Measurements from ENCODE around the gene ERH.

Gene ERH

DNA sequence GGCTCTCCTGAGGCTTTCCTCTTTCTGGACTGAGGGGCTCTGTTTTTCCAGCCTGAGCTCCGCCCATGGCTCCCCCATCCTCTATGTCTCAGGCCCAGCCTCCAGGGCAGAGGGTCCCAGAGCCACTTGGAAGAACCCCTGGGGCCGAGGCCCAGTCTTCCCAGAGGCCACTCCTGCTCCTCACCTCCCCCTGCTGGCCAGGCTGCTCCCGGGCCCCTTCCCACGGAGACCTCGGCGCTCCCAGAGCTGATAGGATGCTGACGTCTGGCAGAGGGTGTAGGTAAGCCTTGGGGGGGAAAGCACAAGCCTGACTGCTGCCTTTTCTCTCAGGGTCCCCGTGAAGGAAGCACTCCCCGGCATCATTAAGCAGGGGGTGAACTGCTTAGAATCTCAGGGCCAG lies 51.4 kb downstream of the ERH start:
- Histone ChIP-seq H3K9me3 (ENCODE audit: low read length) (no peaks in the 10 kb centered on the region), H2AFZ (ENCODE audit: low read depth, low read length) (no peak overlapping the region), H3K27me3 (ENCODE audit: insufficient read depth, low read length) (no peaks in the 10 kb centered on the region), H3K36me3 (ENCODE audit: insufficient read depth, low read length) (peaks cover 41% of the 10 kb centered on the region), H3K4me3 (ENCODE audit: low read length) (no peak overlapping the region), H3K4me1 (ENCODE audit: insufficient read depth, low read length) (no peaks in the 10 kb centered on the region)

DNA sequence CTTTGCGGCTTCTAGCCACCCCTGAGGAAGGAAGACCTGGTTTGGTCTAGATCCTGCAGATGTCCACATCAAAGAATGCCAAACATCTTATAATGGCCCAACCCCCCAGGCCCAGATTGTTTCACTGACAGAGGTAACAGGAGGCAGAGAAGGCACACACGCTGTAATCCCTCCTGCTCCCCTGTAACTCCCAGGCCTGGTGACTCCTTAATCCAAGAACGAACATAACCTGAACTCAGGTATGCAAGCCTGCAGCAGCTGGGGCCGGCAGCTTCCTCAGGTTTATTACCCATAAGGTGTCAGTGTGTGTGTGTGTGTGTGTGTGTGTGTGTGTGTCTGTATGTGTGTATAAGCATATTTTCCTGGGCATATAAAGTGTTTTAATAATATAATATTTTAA lies 52.7 kb downstream of the ERH start:
- Histone ChIP-seq H3K4me1 (ENCODE audit: insufficient read depth, low read length) (no peaks in the 10 kb centered on the region), H3K36me3 (ENCODE audit: insufficient read depth, low read length) (peaks cover 47% of the 10 kb centered on the region), H3K27me3 (ENCODE audit: insufficient read depth, low read length) (no peaks in the 10 kb centered on the region), H2AFZ (ENCODE audit: low read depth, low read length) (no peak overlapping the region), H3K4me3 (ENCODE audit: low read length) (no peak overlapping the region), H3K9me3 (ENCODE audit: low read length) (no peaks in the 10 kb centered on the region)

DNA sequence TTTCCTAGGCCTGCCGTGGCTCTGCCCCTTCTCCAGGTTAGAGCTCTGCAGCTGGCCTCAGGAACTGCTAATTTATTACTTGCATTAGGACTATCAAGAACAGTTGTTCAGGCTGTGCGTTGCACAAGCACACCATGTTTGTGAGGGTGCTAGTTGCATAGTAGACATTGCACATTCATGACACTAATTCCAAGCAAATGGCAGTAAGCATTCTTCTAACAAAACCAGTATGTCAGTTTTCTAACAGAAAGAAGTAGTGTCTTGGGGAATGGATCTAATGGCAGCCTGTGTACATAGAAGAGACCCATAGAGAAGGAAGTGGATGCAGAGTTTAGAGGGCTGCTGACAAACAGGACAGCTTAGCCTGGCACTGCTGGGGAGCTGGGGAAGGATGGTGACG lies 53.9 kb downstream of the ERH start:
- no peaks in the 10 kb centered on the region for H3K4me1 ChIP-seq (ENCODE audit: insufficient read depth, low read length)
- H3K4me3 ChIP-seq (ENCODE audit: low read length): no peak overlapping the region
- H3K36me3 ChIP-seq (ENCODE audit: insufficient read depth, low read length): peaks cover 52% of the 10 kb centered on the region
- H2AFZ ChIP-seq (ENCODE audit: low read depth, low read length): no peak overlapping the region
- no peaks in the 10 kb centered on the region for H3K27me3 ChIP-seq (ENCODE audit: insufficient read depth, low read length)
- H3K9me3 ChIP-seq (ENCODE audit: low read length): no peaks in the 10 kb centered on the region

DNA sequence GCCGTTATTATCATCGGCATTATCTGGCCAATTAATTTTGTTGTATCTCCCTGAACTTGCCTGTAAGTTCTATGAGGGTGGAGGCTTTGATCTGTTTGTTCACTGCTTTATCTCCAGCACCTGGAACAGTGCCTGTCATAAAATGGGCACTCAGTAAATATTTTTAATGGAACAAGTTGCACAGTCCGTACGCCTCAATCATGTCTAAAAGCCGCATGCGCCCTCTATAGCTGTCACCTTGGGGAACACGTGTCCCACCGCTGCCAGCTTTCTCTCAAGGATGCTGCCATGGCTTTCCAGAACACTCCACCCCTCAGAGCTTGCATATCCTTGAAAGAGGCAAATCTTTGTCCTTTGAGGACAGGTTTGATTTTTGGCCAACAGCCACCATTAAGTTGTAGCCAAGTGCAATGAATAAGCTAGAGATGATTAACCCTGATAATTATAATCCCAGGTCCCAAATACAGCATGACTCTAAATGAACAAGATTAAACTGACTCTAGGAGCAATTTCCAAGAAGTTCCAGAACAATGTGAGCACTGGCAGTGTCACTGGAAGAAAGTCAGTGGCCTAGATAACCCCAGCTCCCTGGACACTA lies 55.1 kb downstream of the ERH start:
- H2AFZ ChIP-seq (ENCODE audit: low read depth, low read length): no peak overlapping the region
- no peaks in the 10 kb centered on the region for H3K27me3 ChIP-seq (ENCODE audit: insufficient read depth, low read length)
- H3K36me3 ChIP-seq (ENCODE audit: insufficient read depth, low read length): peaks cover 48% of the 10 kb centered on the region
- H3K4me1 ChIP-seq (ENCODE audit: insufficient read depth, low read length): no peaks in the 10 kb centered on the region
- H3K4me3 ChIP-seq (ENCODE audit: low read length): no peak overlapping the region
- no peaks in the 10 kb centered on the region for H3K9me3 ChIP-seq (ENCODE audit: low read length)

DNA sequence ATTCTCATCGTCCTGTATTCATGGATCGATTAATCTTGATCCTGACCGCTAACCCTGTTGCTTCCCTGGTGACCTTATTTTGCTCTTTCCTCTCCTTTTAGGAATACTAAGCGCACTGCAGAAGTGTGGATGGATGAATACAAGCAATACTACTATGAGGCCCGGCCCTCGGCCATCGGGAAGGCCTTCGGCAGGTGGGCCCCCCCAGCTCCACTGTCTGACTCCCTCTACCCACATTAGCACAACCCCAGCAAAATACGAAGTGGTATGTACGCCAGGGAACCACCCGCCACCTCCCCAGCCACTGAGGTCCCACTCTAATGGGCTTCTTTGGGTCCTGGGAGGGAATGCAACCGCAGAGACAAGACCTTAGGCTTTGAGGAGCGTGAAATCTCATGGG lies 58.7 kb downstream of the ERH start:
- Histone ChIP-seq H3K4me3 (ENCODE audit: low read length) (no peak overlapping the region), H2AFZ (ENCODE audit: low read depth, low read length) (no peak overlapping the region), H3K4me1 (ENCODE audit: insufficient read depth, low read length) (no peaks in the 10 kb centered on the region), H3K27me3 (ENCODE audit: insufficient read depth, low read length) (no peaks in the 10 kb centered on the region), H3K9me3 (ENCODE audit: low read length) (no peaks in the 10 kb centered on the region), H3K36me3 (ENCODE audit: insufficient read depth, low read length) (peaks cover 37% of the 10 kb centered on the region)

DNA sequence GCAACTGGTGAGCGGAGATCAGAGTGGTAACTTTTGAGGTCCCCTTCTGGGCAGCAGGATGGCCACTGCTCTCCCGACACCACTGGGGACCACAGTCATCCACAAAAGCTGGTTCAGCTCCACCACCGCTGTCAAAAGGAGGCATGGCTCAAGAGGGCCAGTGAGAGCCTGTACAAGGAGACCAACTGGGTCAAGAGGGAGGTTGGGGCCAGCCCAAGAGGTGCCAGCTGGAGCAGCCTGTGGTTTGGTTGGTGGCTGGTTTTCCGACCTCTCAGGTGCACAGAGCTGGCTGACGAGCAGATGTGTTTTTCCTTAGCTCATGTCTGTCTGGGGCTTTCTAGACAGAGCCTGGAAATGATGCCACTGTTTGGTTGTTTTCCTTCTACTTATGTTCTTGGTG lies 60.1 kb downstream of the ERH start:
- Histone ChIP-seq H3K4me3 (ENCODE audit: low read length) (no peak overlapping the region), H3K9me3 (ENCODE audit: low read length) (no peaks in the 10 kb centered on the region), H3K4me1 (ENCODE audit: insufficient read depth, low read length) (no peaks in the 10 kb centered on the region), H3K27me3 (ENCODE audit: insufficient read depth, low read length) (no peaks in the 10 kb centered on the region), H2AFZ (ENCODE audit: low read depth, low read length) (no peak overlapping the region), H3K36me3 (ENCODE audit: insufficient read depth, low read length) (peaks cover 41% of the 10 kb centered on the region)

DNA sequence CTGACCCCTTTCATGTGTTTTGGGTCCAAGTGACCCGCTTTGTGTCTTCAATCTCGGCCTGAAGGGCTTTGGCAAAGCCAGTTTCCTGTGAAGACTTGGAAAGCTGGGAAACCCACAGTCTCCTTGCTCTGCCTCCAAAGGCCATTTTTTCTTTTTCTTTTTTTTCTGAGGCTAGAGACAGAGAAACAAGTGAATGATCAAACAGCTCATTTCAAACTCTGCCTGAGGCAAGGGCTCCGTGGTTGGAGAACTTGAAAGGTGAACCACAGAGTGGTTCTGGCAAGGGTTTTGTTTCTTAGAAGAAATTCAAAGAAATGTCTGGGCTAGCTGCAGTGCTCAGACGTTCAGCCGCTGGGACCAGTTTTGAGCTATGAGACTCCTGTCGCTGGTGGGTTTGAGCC lies 62.7 kb downstream of the ERH start:
- H3K9me3 ChIP-seq (ENCODE audit: low read length): no peaks in the 10 kb centered on the region
- H2AFZ ChIP-seq (ENCODE audit: low read depth, low read length): no peak overlapping the region

DNA sequence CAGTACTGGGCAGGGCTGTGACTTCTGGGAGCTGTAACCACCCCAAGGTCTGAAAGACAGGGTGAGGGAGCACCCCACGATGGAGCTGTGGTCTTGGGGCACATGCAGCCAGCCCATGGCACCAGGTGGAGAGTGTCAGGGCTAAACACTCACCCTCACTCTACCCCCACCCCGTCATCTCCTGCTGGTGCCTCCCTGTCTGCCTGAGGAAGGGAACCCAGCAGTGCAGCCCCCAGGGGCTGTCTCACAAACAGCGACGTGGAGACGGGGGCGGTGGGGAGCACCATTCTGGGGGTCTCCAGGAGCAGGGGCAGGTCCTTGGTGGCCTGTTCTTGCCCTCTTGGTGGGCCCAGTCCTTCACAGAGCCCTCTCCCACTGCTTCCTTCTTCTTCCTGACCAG lies 63.5 kb downstream of the ERH start:
- H3K36me3 ChIP-seq (ENCODE audit: insufficient read depth, low read length): peaks cover 37% of the 10 kb centered on the region
- no peak overlapping the region for H3K4me3 ChIP-seq (ENCODE audit: low read length)
- no peaks in the 10 kb centered on the region for H3K27me3 ChIP-seq (ENCODE audit: insufficient read depth, low read length)
- no peak overlapping the region for H2AFZ ChIP-seq (ENCODE audit: low read depth, low read length)
- H3K9me3 ChIP-seq (ENCODE audit: low read length): no peaks in the 10 kb centered on the region
- no peaks in the 10 kb centered on the region for H3K4me1 ChIP-seq (ENCODE audit: insufficient read depth, low read length)

More for the DNA sequence above, 62.7 kb downstream of the ERH start:
- Histone ChIP-seq H3K36me3 (ENCODE audit: insufficient read depth, low read length) (peaks cover 40% of the 10 kb centered on the region), H3K4me3 (ENCODE audit: low read length) (no peak overlapping the region), H3K27me3 (ENCODE audit: insufficient read depth, low read length) (no peaks in the 10 kb centered on the region), H3K4me1 (ENCODE audit: insufficient read depth, low read length) (no peaks in the 10 kb centered on the region)

DNA sequence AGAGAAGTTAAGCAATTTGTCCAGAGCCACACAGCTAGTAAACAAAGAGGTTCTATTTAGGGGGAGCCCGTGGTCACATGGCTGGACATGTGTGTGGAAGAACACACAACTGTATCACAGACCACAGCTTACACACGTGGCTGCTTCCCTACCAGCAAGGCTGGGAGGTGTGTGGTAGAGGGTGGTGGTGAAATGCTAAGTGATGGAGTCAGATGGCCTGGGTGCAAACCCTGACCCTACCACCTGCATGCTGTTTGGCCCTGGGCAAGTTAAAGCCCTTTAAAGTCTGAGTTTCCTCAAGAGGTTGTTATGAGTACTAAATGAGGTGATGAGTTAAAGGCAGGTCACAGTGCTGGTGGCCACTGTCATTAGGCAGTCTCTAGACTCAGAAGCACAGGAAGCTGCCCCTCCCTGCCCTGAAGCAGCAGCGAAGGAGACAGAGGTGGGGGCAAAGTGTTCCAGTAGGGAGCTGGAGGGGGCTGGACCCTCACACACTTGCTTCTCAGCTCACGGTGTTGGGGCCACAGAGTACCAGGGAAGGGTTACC lies 64.2 kb downstream of the ERH start:
- Histone ChIP-seq H3K36me3 (ENCODE audit: insufficient read depth, low read length) (peaks cover 31% of the 10 kb centered on the region), H3K4me1 (ENCODE audit: insufficient read depth, low read length) (no peaks in the 10 kb centered on the region)

DNA sequence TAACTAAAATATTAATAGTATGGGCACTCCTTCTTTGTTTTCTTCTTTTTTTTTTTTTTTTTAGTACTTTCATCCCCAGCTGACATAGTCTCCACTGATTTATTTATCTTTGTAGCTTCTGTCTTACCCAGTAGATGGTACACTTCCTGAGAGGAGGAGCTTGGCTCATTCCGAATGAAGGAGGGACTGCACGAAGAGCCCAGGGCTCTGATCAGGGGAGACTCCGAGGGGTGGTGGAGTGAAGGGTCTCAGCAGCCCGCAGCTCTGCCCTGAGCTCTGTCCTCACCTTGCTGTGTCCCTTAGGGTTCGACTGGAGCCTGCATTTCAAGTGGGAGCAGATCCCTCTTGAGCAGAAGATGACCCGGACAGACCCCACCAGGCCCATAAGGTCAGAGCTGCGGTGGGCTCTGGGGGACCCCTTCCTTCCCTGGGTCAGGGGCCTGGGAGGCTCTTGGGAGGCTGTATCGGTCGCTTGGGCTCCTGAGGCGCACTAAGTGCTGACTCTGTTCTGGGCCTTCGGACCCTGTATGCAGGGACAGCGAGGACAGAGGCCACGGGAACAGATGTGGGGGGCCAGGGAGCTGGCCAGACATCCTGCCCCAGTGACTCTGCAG lies 65.2 kb downstream of the ERH start:
- Histone ChIP-seq H3K9me3 (ENCODE audit: low read length) (no peaks in the 10 kb centered on the region), H3K4me3 (ENCODE audit: low read length) (no peak overlapping the region), H3K36me3 (ENCODE audit: insufficient read depth, low read length) (peaks cover 36% of the 10 kb centered on the region), H3K4me1 (ENCODE audit: insufficient read depth, low read length) (no peaks in the 10 kb centered on the region), H3K27me3 (ENCODE audit: insufficient read depth, low read length) (no peaks in the 10 kb centered on the region), H2AFZ (ENCODE audit: low read depth, low read length) (no peak overlapping the region)

More for the DNA sequence above, 64.2 kb downstream of the ERH start:
- H3K27me3 ChIP-seq (ENCODE audit: insufficient read depth, low read length): no peaks in the 10 kb centered on the region
- H2AFZ ChIP-seq (ENCODE audit: low read depth, low read length): no peak overlapping the region
- H3K4me3 ChIP-seq (ENCODE audit: low read length): no peak overlapping the region
- H3K9me3 ChIP-seq (ENCODE audit: low read length): no peaks in the 10 kb centered on the region

DNA sequence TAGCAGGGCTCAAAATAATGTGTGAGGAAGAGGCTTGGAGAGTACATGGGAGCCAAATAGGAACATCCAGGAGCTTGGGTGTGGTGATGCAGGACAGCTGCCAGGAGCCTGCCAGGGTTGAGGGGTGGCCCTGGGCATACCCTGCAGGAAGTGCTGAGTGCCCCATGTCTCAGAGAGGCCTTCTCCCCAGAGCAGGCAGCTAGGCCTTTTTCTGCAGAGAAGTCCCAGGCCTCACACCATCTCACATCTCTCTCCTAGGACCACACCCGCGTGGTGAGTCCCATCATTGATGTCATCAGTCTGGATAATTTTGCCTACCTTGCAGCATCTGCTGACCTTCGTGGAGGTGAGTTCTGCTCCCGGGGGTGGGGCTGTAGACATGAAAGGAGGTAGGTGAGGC lies 66.9 kb downstream of the ERH start:
- Histone ChIP-seq H3K36me3 (ENCODE audit: insufficient read depth, low read length) (peaks cover 41% of the 10 kb centered on the region), H3K4me3 (ENCODE audit: low read length) (no peak overlapping the region), H3K27me3 (ENCODE audit: insufficient read depth, low read length) (no peaks in the 10 kb centered on the region)

More for the DNA sequence above, 66.9 kb downstream of the ERH start:
- Histone ChIP-seq H2AFZ (ENCODE audit: low read depth, low read length) (no peak overlapping the region), H3K9me3 (ENCODE audit: low read length) (no peaks in the 10 kb centered on the region), H3K4me1 (ENCODE audit: insufficient read depth, low read length) (no peaks in the 10 kb centered on the region)

Measured in neuron (in vitro differentiated cells).